Right lobe of liver (tissue), 6 donors: ENCODE measurements around the gene GABARAPL2. TPM values are rescaled to one million over a fixed set of nuclear protein-coding genes. Genes with fewer than 3 reads are reported as not detected.
A peak's percentile ranks its signal among the peaks of the same experiment; 100 is the strongest.

Experiments
- ATAC-seq, 4 donors: fragments of 200-7000 bp; cut with Tn5 transposase; one replicate each; pipeline ENCODE4 v1.9.1; 2020; ENCODE audit warnings: mild to moderate bottlenecking in 4 of 4, moderate library complexity in 4 of 4
- DNase-seq, 3 donors: peaks; one replicate each; pipeline ENCODE4 v3.0.0-alpha.2; 2020
- H3K27ac ChIP-seq, 3 donors: fragments of 200-600 bp; one replicate each; pipeline ENCODE4 v1.8.0; 2022
- H3K27me3 ChIP-seq, 2 donors: fragments of 200-600 bp; one replicate each; pipeline ENCODE4 v1.8.0; 2022
- H3K36me3 ChIP-seq, 4 donors: fragments of 200-600 bp; sonication (generic) in 1 of 4; one replicate each; pipeline versions ENCODE4 v1.5.1 to v1.8.0; 2017 to 2022; ENCODE audit warnings: control low read depth in 1 of 4
- H3K4me1 ChIP-seq, 4 donors: fragments of 200-600 bp; sonication (generic) in 1 of 4; one replicate each; pipeline versions ENCODE4 v1.5.1 to v1.8.0; 2017 to 2022; ENCODE audit warnings: control low read depth in 1 of 4
- H3K4me3 ChIP-seq, 3 donors: fragments of 200-600 bp; one replicate each; pipeline ENCODE4 v1.8.0; 2022
- H3K9me3 ChIP-seq, 4 donors: fragments of 200-600 bp; sonication (generic) in 1 of 4; one replicate each; pipeline versions ENCODE4 v1.5.1 to v1.8.0; 2017 to 2022; ENCODE audit warnings: control low read depth in 1 of 4
- CTCF ChIP-seq, 4 donors: fragments of 200-600 bp in 3 of 4; fragments of 450-650 bp in 1 of 4; IDR thresholded peaks; one replicate each; pipeline versions ENCODE4 v1.5.1 to v1.8.0; 2016 to 2022; ENCODE audit warnings: antibody characterized with exemption in 4 of 4, mild to moderate bottlenecking in 2 of 4
- POLR2A ChIP-seq: fragments of 450-650 bp; IDR thresholded peaks from one replicate; pipeline ENCODE4 v1.6.1; 2017; ENCODE audit warnings: antibody characterized with exemption, mild to moderate bottlenecking
- WGBS: methylation state at CpG from one replicate; pipeline ENCODE4 v1.1.6; 2018; ENCODE audit warnings: low coverage, low lambda C conversion rate; ENCODE audit not compliant: insufficient coverage; ENCODE audit errors: missing lambda C conversion rate; 5-methylcytosine and 5-hydroxymethylcytosine counted together
- intact Hi-C, 2 donors: fragments of 100-400 bp; cut with DNase I; formaldehyde crosslinking; loops; one replicate each; pipeline versions ENCODE4 v1.11.2 to v1.14.1; 2022
- long read RNA-seq: library from polyadenylated mRNA; unstranded; transcript quantifications from one replicate; pipeline ENCODE4 v2.0.0, GENCODE V29; 2019
- total RNA-seq, 6 experiments: library from RNA; depleted of rRNA in 2 of 6; stranded (reverse); fragments of >200 nt in 2 of 6; fragmentation: NEBNext Ultra II Directional in 3 of 6; extraction: Animal tissue kit (Norgen Biotek cat#: 25700) in 3 of 6; gene quantifications; one replicate each; pipeline versions ENCODE4 v1.1.0 to v1.2.4, GENCODE V29; 2016 to 2023
- donor health status: DM: no; HTN: yes; CAD: no.
- donor health status: DM: no; HTN: no; CAD: no.
- donor health status: DM: no; HTN: no; CAD: no.
- donor health status: DM: no; HTN: yes; CAD: no.
- donor health status: DM: no; HTN: yes; CAD: no.

GABARAPL2 gene
- total RNA-seq, result 10 to 100 TPM; 33.4 to 46.5 (median 42.4) TPM
- long read RNA-seq, transcript GABARAPL2-201 (4 exons, 1,002 nt), result major isoform, 33 of 35 reads
- long read RNA-seq, partial matches to known transcripts, result 0 of 35 reads
- long read RNA-seq, other reads (novel, unspliced or antisense), result 1 of 35 reads

GRCh38 chr16:75566040-75566757 is at the start of gene GABARAPL2:
TSS of gene GABARAPL2 (plus strand) at chr16:75566379. CDS start at chr16:75566487, 108 bp downstream.
- under 1% methylated on average over 29 of the region's 69 CpGs for WGBS
- Histone ChIP-seq H3K27ac (peak within 1 kb of the TSS; percentile 64 to 83 (median 69)), H3K4me3 (peak within 1 kb of the TSS; percentile 90 to 100 (median 99)), H3K9me3 (no peaks in the 10 kb centered on the region), H3K4me1 (peaks cover 0 to 17% (median 0%) of the 10 kb centered on the region in 4 donors), H3K36me3 (peaks cover 0 to 32% (median 6%) of the 10 kb centered on the region in 4 donors), H3K27me3 (no peaks in the 10 kb centered on the region)
- TF ChIP-seq POLR2A, result peak; percentile 62
- TF ChIP-seq CTCF (IDR thresholded peaks at IDR 0.05), result no peak
- ATAC-seq (peak; percentile 89 to 96 (median 94)), DNase-seq (peak; percentile 87 to 89 (median 89))
- intact Hi-C loops, result no loop called here

GRCh38 chr16:75519175-75519574 is 47.0 kb upstream of the GABARAPL2 start:
- Histone ChIP-seq H3K9me3 (no peaks in the 10 kb centered on the region), H3K36me3 (no peaks in the 10 kb centered on the region), H3K27me3 (no peaks in the 10 kb centered on the region), H3K4me1 (no peaks in the 10 kb centered on the region), H3K27ac (no peak overlapping the region), H3K4me3 (no peak overlapping the region)
- ATAC-seq (no peak), DNase-seq (no peak)
- intact Hi-C loops, result no loop called here
- TF ChIP-seq POLR2A (no peak), CTCF (IDR thresholded peaks at IDR 0.05) (no peak)
- 95% methylated on average over 5 of the region's 6 CpGs for WGBS

- no peaks in the 10 kb centered on the region for H3K9me3 ChIP-seq
- H3K4me3 ChIP-seq, result no peak overlapping the region
- ATAC-seq, result peak in 2 of 4 donors; percentile 9 to 22
- no peaks in the 10 kb centered on the region for H3K27me3 ChIP-seq
- TF ChIP-seq CTCF (IDR thresholded peaks at IDR 0.05) (no peak), POLR2A (no peak)
- peaks cover 0 to 15% (median 6%) of the 10 kb centered on the region in 4 donors for H3K4me1 ChIP-seq
- H3K36me3 ChIP-seq, result no peaks in the 10 kb centered on the region
- 82% methylated on average over 5 of the region's 5 CpGs for WGBS
- no peak for DNase-seq
- H3K27ac ChIP-seq, result no peak overlapping the region
- intact Hi-C loops, result no loop called here
Measured at GRCh38 chr16:75526032-75526790, 40.0 kb upstream of the GABARAPL2 start.

- intact Hi-C loops, result no loop called here
- Histone ChIP-seq H3K36me3 (no peaks in the 10 kb centered on the region), H3K27me3 (no peaks in the 10 kb centered on the region), H3K27ac (peak overlapping the region in 2 of 3 donors; percentile 40 to 46), H3K4me1 (peaks cover 0 to 15% (median 6%) of the 10 kb centered on the region in 4 donors), H3K4me3 (no peak overlapping the region), H3K9me3 (no peaks in the 10 kb centered on the region)
- WGBS, result 21% methylated on average over 5 of the region's 5 CpGs
- ATAC-seq, result peak; percentile 92 to 97 (median 94)
- peak; percentile 39 to 67 (median 65) for DNase-seq
- no peak for TF ChIP-seq POLR2A
- no peak for TF ChIP-seq CTCF (IDR thresholded peaks at IDR 0.05)
Measured at GRCh38 chr16:75527825-75528299, 38.3 kb upstream of the GABARAPL2 start.
